Smooth muscle cell (in vitro differentiated cells): Measurements from ENCODE around the gene LMLN. TPM values are rescaled to one million over a fixed set of nuclear protein-coding genes. Genes with fewer than 3 reads are reported as not detected.

Experiments used
- DNase-seq: peaks from one replicate; lab custom pipeline; 2025; ENCODE audit not compliant: unreplicated experiment; lab: John Stamatoyannopoulos, UW
- H2AFZ ChIP-seq: fragments of 200-600 bp; sonication (generic); 2 replicates; pipeline ENCODE4 v1.6.0; 2016; ENCODE audit warnings: antibody characterized with exemption, low read depth, mild to moderate bottlenecking
- H3F3A ChIP-seq: fragments of 200-600 bp; sonication (generic); 2 replicates; pipeline ENCODE4 v1.6.0; 2017; ENCODE audit warnings: antibody characterized with exemption, low read depth
- H3K27ac ChIP-seq: fragments of 200-600 bp; sonication (generic); 2 replicates; pipeline ENCODE4 v1.5.1; 2016; ENCODE audit warnings: low read depth, mild to moderate bottlenecking
- H3K27me3 ChIP-seq: fragments of 200-600 bp; sonication (generic); 2 replicates; pipeline ENCODE4 v1.6.1; 2016; ENCODE audit warnings: low read depth, mild to moderate bottlenecking
- H3K36me3 ChIP-seq: fragments of 200-600 bp; sonication (generic); 2 replicates; pipeline ENCODE4 v1.5.1; 2016; ENCODE audit warnings: low read depth
- H3K4me1 ChIP-seq: fragments of 200-600 bp; sonication (generic); 2 replicates; pipeline ENCODE4 v1.5.1; 2016; ENCODE audit warnings: low read depth
- H3K4me2 ChIP-seq: fragments of 200-600 bp; sonication (generic); 2 replicates; pipeline ENCODE4 v1.6.0; 2016; ENCODE audit warnings: mild to moderate bottlenecking
- H3K4me3 ChIP-seq: fragments of 200-600 bp; sonication (generic); 2 replicates; pipeline ENCODE4 v1.5.1; 2016; ENCODE audit warnings: mild to moderate bottlenecking
- H3K79me2 ChIP-seq: fragments of 200-600 bp; sonication (generic); 2 replicates; pipeline ENCODE4 v1.6.0; 2016; ENCODE audit warnings: low read depth, mild to moderate bottlenecking
- H3K9ac ChIP-seq: fragments of 200-600 bp; sonication (generic); 2 replicates; pipeline ENCODE4 v1.6.0; 2016; ENCODE audit warnings: low read depth
- H3K9me3 ChIP-seq: fragments of 200-600 bp; sonication (generic); replicated peaks from 2 replicates; pipeline ENCODE4 v1.5.1; 2016; ENCODE audit warnings: low read depth
- H4K20me1 ChIP-seq: fragments of 200-600 bp; sonication (generic); 2 replicates; pipeline ENCODE4 v1.6.0; 2016; ENCODE audit warnings: low read depth
- WGBS: methylation state at CpG from one replicate; pipeline ENCODE4 v1.1.7; 2016; ENCODE audit warnings: low lambda C conversion rate; 5-methylcytosine and 5-hydroxymethylcytosine counted together
- polyA plus RNA-seq: library from polyadenylated mRNA; unstranded; fragments of >200 nt; fragmentation: Nextera tagmentation; extraction: Ambion mirVana; gene quantifications from 2 replicates; pipeline ENCODE4 v1.2.1, GENCODE V29; 2016
- total RNA-seq: library from RNA; depleted of rRNA; stranded (reverse); fragments of >200 nt; gene quantifications from 2 replicates; pipeline ENCODE4 v1.2.3, GENCODE V29; 2014
- TF ChIP-seq, protein P1 (sequence below): fragments of 200-600 bp; sonication (generic); IDR thresholded peaks from 2 replicates; pipeline ENCODE4 v1.5.1; 2017; ENCODE audit warnings: borderline replicate concordance, mild to moderate bottlenecking, antibody characterized with exemption; ENCODE audit not compliant: insufficient read depth, poor library complexity, severe bottlenecking

The LMLN gene
- total and polyA plus RNA-seq, 2 experiments from 2014 or later = 2.1 to 7.8 TPM

DNA sequence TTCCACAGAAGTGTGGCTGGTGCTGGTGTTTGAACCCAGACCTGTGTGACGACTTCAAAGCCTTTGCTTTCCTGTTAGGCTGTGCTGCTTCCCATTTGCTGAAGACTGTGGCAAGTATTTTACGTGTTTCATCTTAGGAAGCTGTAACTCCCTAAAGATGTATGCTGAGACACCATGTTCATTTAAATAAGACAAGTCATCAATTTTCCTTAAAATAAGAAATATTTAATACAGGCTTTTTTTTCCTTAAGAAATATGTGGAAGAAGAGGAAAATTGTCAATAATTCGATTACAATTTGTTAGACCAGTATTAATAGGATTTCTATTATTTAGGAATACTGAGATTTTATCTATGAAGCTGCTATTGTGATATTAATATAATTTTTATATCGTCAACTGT, 58.4 kb downstream of the LMLN start:
- H3K9ac ChIP-seq = no peak overlapping the region
- H3K79me2 ChIP-seq = no peaks in the 10 kb centered on the region
- WGBS = 89% methylated on average over 4 of the region's 4 CpGs
- H2AFZ ChIP-seq = no peak overlapping the region
- H3K36me3 ChIP-seq = no peaks in the 10 kb centered on the region
- no peaks in the 10 kb centered on the region for H3F3A ChIP-seq
- no peaks in the 10 kb centered on the region for H4K20me1 ChIP-seq
- no peaks in the 10 kb centered on the region for H3K4me1 ChIP-seq
- TF ChIP-seq, protein P1, sequence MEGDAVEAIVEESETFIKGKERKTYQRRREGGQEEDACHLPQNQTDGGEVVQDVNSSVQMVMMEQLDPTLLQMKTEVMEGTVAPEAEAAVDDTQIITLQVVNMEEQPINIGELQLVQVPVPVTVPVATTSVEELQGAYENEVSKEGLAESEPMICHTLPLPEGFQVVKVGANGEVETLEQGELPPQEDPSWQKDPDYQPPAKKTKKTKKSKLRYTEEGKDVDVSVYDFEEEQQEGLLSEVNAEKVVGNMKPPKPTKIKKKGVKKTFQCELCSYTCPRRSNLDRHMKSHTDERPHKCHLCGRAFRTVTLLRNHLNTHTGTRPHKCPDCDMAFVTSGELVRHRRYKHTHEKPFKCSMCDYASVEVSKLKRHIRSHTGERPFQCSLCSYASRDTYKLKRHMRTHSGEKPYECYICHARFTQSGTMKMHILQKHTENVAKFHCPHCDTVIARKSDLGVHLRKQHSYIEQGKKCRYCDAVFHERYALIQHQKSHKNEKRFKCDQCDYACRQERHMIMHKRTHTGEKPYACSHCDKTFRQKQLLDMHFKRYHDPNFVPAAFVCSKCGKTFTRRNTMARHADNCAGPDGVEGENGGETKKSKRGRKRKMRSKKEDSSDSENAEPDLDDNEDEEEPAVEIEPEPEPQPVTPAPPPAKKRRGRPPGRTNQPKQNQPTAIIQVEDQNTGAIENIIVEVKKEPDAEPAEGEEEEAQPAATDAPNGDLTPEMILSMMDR = no peak
- no peak overlapping the region for H3K27ac ChIP-seq
- H3K27me3 ChIP-seq = no peaks in the 10 kb centered on the region
- H3K4me2 ChIP-seq = no peak overlapping the region
- no peaks in the 10 kb centered on the region for H3K9me3 ChIP-seq
- no peak for DNase-seq
- H3K4me3 ChIP-seq = no peak overlapping the region

DNA sequence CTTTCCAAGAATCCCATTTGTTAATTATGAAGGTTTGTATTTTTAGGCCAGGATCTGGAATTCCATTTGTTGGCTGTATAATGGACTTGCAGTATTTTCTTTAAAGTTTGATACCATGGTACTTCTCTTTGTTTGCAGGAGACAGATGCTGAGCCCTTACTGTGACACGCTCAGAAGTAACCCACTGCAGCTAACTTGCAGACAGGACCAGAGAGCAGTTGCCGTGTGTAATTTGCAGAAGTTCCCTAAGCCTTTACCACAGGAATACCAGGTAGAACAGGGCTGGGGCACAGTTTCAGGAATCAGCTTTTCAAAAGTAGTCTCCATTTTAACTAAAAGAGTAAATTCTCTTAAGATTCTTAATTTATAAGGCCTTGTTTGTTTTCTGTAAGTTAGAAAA, 59.1 kb downstream of the LMLN start:
- Histone ChIP-seq H3K4me2 (no peak overlapping the region), H3K27me3 (no peaks in the 10 kb centered on the region), H3K79me2 (no peaks in the 10 kb centered on the region), H3K4me3 (no peak overlapping the region), H3K9me3 (no peaks in the 10 kb centered on the region), H3K4me1 (no peaks in the 10 kb centered on the region), H2AFZ (no peak overlapping the region), H3K9ac (no peak overlapping the region), H4K20me1 (no peaks in the 10 kb centered on the region), H3F3A (no peaks in the 10 kb centered on the region), H3K27ac (no peak overlapping the region), H3K36me3 (no peaks in the 10 kb centered on the region)
- TF ChIP-seq, protein P1 = no peak
- WGBS = 87% methylated on average over 2 of the region's 2 CpGs
- DNase-seq = no peak

DNA sequence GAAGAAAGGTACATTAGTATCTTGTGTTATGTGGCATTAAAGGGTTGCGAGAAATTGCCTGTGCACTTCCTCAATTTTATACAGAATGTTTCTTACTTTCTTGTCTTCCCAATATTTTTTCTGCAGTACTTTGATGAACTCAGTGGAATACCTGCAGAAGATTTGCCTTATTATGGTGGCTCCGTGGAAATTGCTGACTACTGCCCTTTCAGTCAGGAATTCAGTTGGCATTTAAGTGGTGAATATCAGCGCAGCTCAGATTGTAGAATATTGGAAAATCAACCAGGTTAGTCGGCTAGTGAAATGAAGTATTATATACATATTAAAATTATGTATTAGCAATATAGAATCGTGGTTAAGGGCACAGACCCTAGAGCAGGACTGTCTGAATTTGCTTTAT, 61.3 kb downstream of the LMLN start:
- no peaks in the 10 kb centered on the region for H3F3A ChIP-seq
- DNase-seq = no peak

DNA sequence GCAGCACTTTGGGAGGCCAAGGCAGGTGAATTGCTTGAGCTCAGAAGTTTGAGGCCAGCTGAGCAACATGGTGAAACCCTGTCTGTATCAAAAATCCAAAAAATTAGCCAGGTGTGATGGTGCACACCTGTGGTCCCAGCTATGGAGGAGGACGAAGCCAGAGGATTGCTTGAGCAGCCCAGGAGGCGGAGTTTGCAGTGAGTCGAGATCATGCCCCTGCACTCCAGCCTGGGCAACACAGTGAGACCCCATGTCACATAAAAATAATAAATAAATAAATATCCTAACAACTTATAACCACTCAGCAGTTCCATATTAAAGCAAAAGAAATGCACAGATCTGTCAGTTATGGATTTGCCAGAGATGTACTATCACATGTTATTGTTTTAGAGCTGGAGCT, 62.6 kb downstream of the LMLN start:
- TF ChIP-seq, protein P1 = no peak
- 93% methylated on average over 3 of the region's 3 CpGs for WGBS

More for the DNA sequence above, 61.3 kb downstream of the LMLN start:
- Histone ChIP-seq H3K27me3 (no peaks in the 10 kb centered on the region), H3K27ac (no peak overlapping the region), H3K9me3 (no peaks in the 10 kb centered on the region), H3K4me1 (no peaks in the 10 kb centered on the region), H2AFZ (no peak overlapping the region), H3K36me3 (no peaks in the 10 kb centered on the region), H3K4me3 (no peak overlapping the region), H3K9ac (no peak overlapping the region), H4K20me1 (no peaks in the 10 kb centered on the region), H3K79me2 (no peaks in the 10 kb centered on the region), H3K4me2 (no peak overlapping the region)
- 94% methylated on average over 5 of the region's 5 CpGs for WGBS
- TF ChIP-seq, protein P1 = no peak

More for the DNA sequence above, 62.6 kb downstream of the LMLN start:
- no peaks in the 10 kb centered on the region for H3K27me3 ChIP-seq
- no peaks in the 10 kb centered on the region for H3K4me1 ChIP-seq
- no peak overlapping the region for H3K4me2 ChIP-seq
- no peak for DNase-seq
- no peaks in the 10 kb centered on the region for H3K79me2 ChIP-seq
- no peaks in the 10 kb centered on the region for H4K20me1 ChIP-seq
- no peak overlapping the region for H3K4me3 ChIP-seq
- H2AFZ ChIP-seq = no peak overlapping the region
- no peak overlapping the region for H3K9ac ChIP-seq
- no peaks in the 10 kb centered on the region for H3K36me3 ChIP-seq
- H3K9me3 ChIP-seq = no peaks in the 10 kb centered on the region
- H3F3A ChIP-seq = no peaks in the 10 kb centered on the region
- H3K27ac ChIP-seq = no peak overlapping the region
